Hepatocyte (in vitro differentiated cells): ENCODE data around the gene FBXO33. TPM values are rescaled to one million over a fixed set of nuclear protein-coding genes. Genes with fewer than 3 reads are reported as not detected.

Source experiments
- DNase-seq: peaks from one replicate; pipeline ENCODE4 v3.0.0-alpha.2; 2016; ENCODE audit warnings: low spot score
- H2AFZ ChIP-seq: fragments of 200-600 bp; sonication (generic); 2 replicates; pipeline ENCODE4 v1.6.0; 2016; ENCODE audit warnings: antibody characterized with exemption, mild to moderate bottlenecking
- H3K27ac ChIP-seq: fragments of 200-600 bp; sonication (generic); 2 replicates; pipeline ENCODE4 v1.5.1; 2016; ENCODE audit warnings: mild to moderate bottlenecking
- H3K27me3 ChIP-seq: fragments of 200-600 bp; sonication (generic); 2 replicates; pipeline ENCODE4 v1.6.1; 2016
- H3K36me3 ChIP-seq: fragments of 200-600 bp; sonication (generic); replicated peaks from 2 replicates; pipeline ENCODE4 v1.5.1; 2016; ENCODE audit warnings: low read depth; ENCODE audit not compliant: insufficient read depth
- H3K4me1 ChIP-seq: fragments of 200-600 bp; sonication (generic); 2 replicates; pipeline ENCODE4 v1.5.1; 2016; ENCODE audit warnings: mild to moderate bottlenecking, moderate library complexity; ENCODE audit not compliant: insufficient read depth
- H3K4me2 ChIP-seq: fragments of 200-600 bp; sonication (generic); 2 replicates; pipeline ENCODE4 v1.6.0; 2016
- H3K4me3 ChIP-seq: fragments of 200-600 bp; sonication (generic); 2 replicates; pipeline ENCODE4 v1.5.1; 2016; ENCODE audit warnings: mild to moderate bottlenecking
- H3K79me2 ChIP-seq: fragments of 200-600 bp; sonication (generic); 2 replicates; pipeline ENCODE4 v1.6.0; 2017; ENCODE audit warnings: mild to moderate bottlenecking
- H3K9me2 ChIP-seq: fragments of 200-600 bp; sonication (generic); replicated peaks from 2 replicates; pipeline ENCODE4 v1.6.0; 2017; ENCODE audit warnings: mild to moderate bottlenecking; ENCODE audit not compliant: insufficient read depth
- H3K9me3 ChIP-seq: fragments of 200-600 bp; sonication (generic); 2 replicates; pipeline ENCODE4 v1.5.1; 2016; ENCODE audit warnings: low read depth, mild to moderate bottlenecking
- H4K20me1 ChIP-seq: fragments of 200-600 bp; sonication (generic); 2 replicates; pipeline ENCODE4 v1.6.0; 2016; ENCODE audit warnings: mild to moderate bottlenecking; ENCODE audit not compliant: insufficient read depth, poor library complexity, severe bottlenecking
- CTCF ChIP-seq: fragments of 200-600 bp; sonication (generic); IDR thresholded peaks from 2 replicates; pipeline ENCODE4 v1.5.1; 2016; ENCODE audit warnings: antibody characterized with exemption, mild to moderate bottlenecking; ENCODE audit not compliant: poor library complexity
- EZH2 ChIP-seq: fragments of 200-600 bp; sonication (generic); IDR thresholded peaks from 2 replicates; pipeline ENCODE4 v1.6.1; 2016; ENCODE audit warnings: antibody characterized with exemption, mild to moderate bottlenecking, borderline replicate concordance
- EZH2phosphoT487 ChIP-seq: fragments of 200-600 bp; sonication (generic); IDR thresholded peaks from one replicate; pipeline ENCODE4 v1.6.1; 2018; ENCODE audit warnings: antibody characterized with exemption, mild to moderate bottlenecking, low read depth, moderate library complexity; ENCODE audit not compliant: unreplicated experiment, severe bottlenecking
- WGBS: methylation state at CpG from one replicate; pipeline ENCODE4 v1.1.6; 2016; ENCODE audit warnings: low lambda C conversion rate; ENCODE audit errors: missing lambda C conversion rate; 5-methylcytosine and 5-hydroxymethylcytosine counted together
- polyA plus RNA-seq: library from polyadenylated mRNA; unstranded; fragments of >200 nt; fragmentation: Nextera tagmentation; extraction: Ambion mirVana; gene quantifications from 2 replicates; pipeline ENCODE4 v1.2.1, GENCODE V29; 2016
- total RNA-seq: library from RNA; depleted of rRNA; stranded (reverse); fragments of >200 nt; gene quantifications from 2 replicates; pipeline ENCODE4 v1.2.3, GENCODE V29; 2014

The FBXO33 gene
- total and polyA plus RNA-seq, 2 experiments from 2014 or later, result 12.0 to 19.4 TPM

- H3K36me3 ChIP-seq, result no peaks in the 10 kb centered on the region
- H4K20me1 ChIP-seq, result peaks cover 5% of the 10 kb centered on the region
- H3K9me2 ChIP-seq, result no peaks in the 10 kb centered on the region
- TF ChIP-seq EZH2phosphoT487, result no peak
- no peak for TF ChIP-seq EZH2
- no peak for TF ChIP-seq CTCF
- no peak overlapping the region for H3K4me3 ChIP-seq
- H3K27me3 ChIP-seq, result no peaks in the 10 kb centered on the region
- peaks cover 77% of the 10 kb centered on the region for H3K79me2 ChIP-seq
- no peak overlapping the region for H3K4me2 ChIP-seq
- DNase-seq, result no peak
- no peak overlapping the region for H2AFZ ChIP-seq
- H3K9me3 ChIP-seq, result no peaks in the 10 kb centered on the region
- H3K27ac ChIP-seq, result no peak overlapping the region
- H3K4me1 ChIP-seq, result no peaks in the 10 kb centered on the region
- WGBS, result 85% methylated on average over 3 of the region's 3 CpGs
Observed at GRCh38 chr14:39423793-39424192, 8.4 kb downstream of the FBXO33 start.

- H3K4me3 ChIP-seq, result no peak overlapping the region
- H3K27me3 ChIP-seq, result no peaks in the 10 kb centered on the region
- no peak overlapping the region for H2AFZ ChIP-seq
- no peak for TF ChIP-seq CTCF
- TF ChIP-seq EZH2phosphoT487, result no peak
- TF ChIP-seq EZH2, result no peak
- H3K4me1 ChIP-seq, result no peaks in the 10 kb centered on the region
- H3K4me2 ChIP-seq, result no peak overlapping the region
- H3K36me3 ChIP-seq, result no peaks in the 10 kb centered on the region
- no peak for DNase-seq
- no peak overlapping the region for H3K27ac ChIP-seq
- H3K79me2 ChIP-seq, result peaks cover 72% of the 10 kb centered on the region
- no peaks in the 10 kb centered on the region for H3K9me2 ChIP-seq
- peaks cover 3% of the 10 kb centered on the region for H4K20me1 ChIP-seq
- no peaks in the 10 kb centered on the region for H3K9me3 ChIP-seq
Observed at GRCh38 chr14:39422243-39422642, 10.0 kb downstream of the FBXO33 start.

- H3K79me2 ChIP-seq, result peaks cover 64% of the 10 kb centered on the region
- DNase-seq, result no peak
- no peak overlapping the region for H3K27ac ChIP-seq
- H2AFZ ChIP-seq, result no peak overlapping the region
- H3K36me3 ChIP-seq, result no peaks in the 10 kb centered on the region
- 100% methylated on average over 1 of the region's 1 CpG for WGBS
- H3K9me3 ChIP-seq, result peaks cover 19% of the 10 kb centered on the region
- TF ChIP-seq EZH2phosphoT487 (no peak), EZH2 (no peak), CTCF (no peak)
- no peaks in the 10 kb centered on the region for H4K20me1 ChIP-seq
- no peaks in the 10 kb centered on the region for H3K9me2 ChIP-seq
- no peak overlapping the region for H3K4me2 ChIP-seq
- H3K4me1 ChIP-seq, result no peaks in the 10 kb centered on the region
- no peak overlapping the region for H3K4me3 ChIP-seq
- no peaks in the 10 kb centered on the region for H3K27me3 ChIP-seq
Observed at GRCh38 chr14:39419272-39419671, 13.0 kb downstream of the FBXO33 start.

- H2AFZ ChIP-seq, result no peak overlapping the region
- H3K4me1 ChIP-seq, result no peaks in the 10 kb centered on the region
- no peak for TF ChIP-seq EZH2phosphoT487
- TF ChIP-seq EZH2, result no peak
- no peak for TF ChIP-seq CTCF
- H3K27ac ChIP-seq, result no peak overlapping the region
- DNase-seq, result no peak
- H3K79me2 ChIP-seq, result peaks cover 50% of the 10 kb centered on the region
- no peaks in the 10 kb centered on the region for H3K27me3 ChIP-seq
- peaks cover 19% of the 10 kb centered on the region for H3K9me3 ChIP-seq
- 93% methylated on average over 2 of the region's 2 CpGs for WGBS
- H3K4me3 ChIP-seq, result no peak overlapping the region
- no peaks in the 10 kb centered on the region for H4K20me1 ChIP-seq
- no peak overlapping the region for H3K4me2 ChIP-seq
- H3K36me3 ChIP-seq, result no peaks in the 10 kb centered on the region
- no peaks in the 10 kb centered on the region for H3K9me2 ChIP-seq
Observed at GRCh38 chr14:39417014-39417413, 15.2 kb downstream of the FBXO33 start.
